ENCODE measurements around the gene JAKMIP3.

The JAKMIP3 gene

DNA sequence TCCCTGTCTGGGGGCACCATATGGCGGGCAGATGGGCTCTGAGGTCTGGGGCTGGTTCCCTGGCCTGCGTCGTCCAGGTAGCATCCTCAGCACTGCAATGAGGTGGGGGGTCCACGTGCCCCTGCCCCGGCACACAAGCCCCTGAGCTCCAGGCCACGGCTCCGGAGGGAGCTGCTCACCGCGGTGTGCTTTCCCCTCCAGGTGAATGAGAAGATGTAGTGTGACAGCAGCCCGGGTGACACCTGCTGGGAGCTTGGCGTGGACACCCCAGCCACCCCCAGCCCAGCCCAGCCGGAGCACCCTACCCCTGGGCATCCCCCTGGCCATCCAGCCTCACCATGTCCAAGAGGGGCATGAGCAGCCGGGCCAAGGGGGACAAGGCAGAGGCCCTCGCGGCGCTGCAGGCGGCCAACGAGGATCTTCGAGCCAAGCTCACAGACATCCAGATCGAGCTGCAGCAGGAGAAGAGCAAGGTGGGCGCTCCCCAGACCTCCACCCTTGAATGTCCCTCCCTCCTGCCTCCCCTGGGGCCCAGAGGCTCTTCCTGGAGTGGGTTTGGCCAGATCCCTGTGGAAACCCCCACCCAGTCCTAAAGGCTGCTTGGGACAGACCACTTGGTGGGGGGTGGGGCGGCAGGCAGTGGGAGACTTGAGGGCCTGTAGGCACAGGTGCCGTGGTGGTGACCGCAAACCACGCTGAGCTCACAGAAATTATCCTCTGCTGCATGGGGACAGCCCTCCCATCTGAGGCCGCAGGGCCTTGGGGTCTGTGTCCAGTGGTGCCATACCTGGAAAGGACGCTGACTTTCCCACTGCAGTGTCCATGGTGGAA, 38.9 kb downstream of the JAKMIP3 start:
- DNase-seq (ENCODE audit: low read depth): no peak
- H3K4me3 ChIP-seq (ENCODE audit: control insufficient read depth, low read depth, low read length): no peak overlapping the region
- TF ChIP-seq, protein P1, sequence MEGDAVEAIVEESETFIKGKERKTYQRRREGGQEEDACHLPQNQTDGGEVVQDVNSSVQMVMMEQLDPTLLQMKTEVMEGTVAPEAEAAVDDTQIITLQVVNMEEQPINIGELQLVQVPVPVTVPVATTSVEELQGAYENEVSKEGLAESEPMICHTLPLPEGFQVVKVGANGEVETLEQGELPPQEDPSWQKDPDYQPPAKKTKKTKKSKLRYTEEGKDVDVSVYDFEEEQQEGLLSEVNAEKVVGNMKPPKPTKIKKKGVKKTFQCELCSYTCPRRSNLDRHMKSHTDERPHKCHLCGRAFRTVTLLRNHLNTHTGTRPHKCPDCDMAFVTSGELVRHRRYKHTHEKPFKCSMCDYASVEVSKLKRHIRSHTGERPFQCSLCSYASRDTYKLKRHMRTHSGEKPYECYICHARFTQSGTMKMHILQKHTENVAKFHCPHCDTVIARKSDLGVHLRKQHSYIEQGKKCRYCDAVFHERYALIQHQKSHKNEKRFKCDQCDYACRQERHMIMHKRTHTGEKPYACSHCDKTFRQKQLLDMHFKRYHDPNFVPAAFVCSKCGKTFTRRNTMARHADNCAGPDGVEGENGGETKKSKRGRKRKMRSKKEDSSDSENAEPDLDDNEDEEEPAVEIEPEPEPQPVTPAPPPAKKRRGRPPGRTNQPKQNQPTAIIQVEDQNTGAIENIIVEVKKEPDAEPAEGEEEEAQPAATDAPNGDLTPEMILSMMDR (IDR thresholded peaks at IDR 0.05; ENCODE audit: control insufficient read depth, insufficient read depth, low read depth, low read length, missing control alignments): no peak

DNA sequence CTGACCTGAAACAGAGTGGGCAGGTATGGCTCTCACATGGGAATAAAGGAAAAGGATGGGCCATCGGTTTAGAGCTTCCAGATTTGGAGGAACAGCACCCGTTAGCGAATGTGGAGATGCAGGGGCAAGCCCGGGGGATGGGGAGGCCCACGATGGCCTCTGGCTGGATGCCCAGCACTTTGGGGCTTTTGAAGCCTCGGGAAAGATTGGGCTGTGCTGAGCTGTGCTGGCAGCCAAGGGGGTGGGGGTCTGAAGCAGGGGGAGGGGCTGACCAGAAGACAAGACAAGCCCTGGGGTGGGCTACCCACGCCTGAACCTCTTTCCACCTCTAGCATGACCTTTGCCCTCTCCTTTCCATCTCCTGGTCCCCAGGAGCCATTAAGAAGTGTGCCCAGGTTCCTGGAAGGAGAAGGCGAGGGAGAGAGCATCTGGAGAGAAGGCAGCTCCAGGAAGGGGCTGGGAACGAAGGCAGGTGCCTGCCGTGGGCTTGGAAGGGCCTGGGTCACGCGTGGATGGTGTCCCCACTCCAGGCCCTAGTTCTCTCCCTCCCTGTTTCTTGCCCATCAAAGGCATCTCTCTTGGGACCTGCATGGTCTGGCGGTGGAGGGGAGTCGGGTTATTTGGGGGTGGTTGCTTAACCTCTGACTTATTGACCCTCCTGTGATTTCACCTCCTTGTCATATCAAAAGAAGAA, 39.7 kb downstream of the JAKMIP3 start:
- no peak overlapping the region for H3K4me3 ChIP-seq (ENCODE audit: control insufficient read depth, low read depth, low read length)
- DNase-seq (ENCODE audit: low read depth): no peak
- TF ChIP-seq, protein P1 (IDR thresholded peaks at IDR 0.05; ENCODE audit: control insufficient read depth, insufficient read depth, low read depth, low read length, missing control alignments): no peak

DNA sequence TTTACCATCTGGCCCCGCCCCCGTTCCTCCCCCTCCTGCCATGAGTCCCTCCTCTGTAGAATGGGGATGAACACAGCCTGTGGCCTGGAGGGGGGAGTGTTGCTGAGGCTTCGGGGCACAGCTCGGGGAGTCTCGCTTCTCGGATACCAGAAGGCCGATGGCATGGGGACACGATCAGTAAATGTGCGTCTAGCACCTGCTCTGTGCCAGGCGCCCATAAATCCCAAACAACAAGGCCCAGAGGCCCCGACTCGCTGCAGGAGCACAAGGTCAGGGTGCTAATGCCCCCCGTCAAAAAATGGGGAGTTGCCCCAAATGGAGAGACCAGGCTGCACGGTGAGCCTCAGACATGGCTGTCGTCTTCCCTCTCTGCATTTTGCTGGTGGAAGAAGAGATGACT, 40.7 kb downstream of the JAKMIP3 start:
- TF ChIP-seq, protein P1 (IDR thresholded peaks at IDR 0.05; ENCODE audit: control insufficient read depth, insufficient read depth, low read depth, low read length, missing control alignments): no peak
- no peak overlapping the region for H3K4me3 ChIP-seq (ENCODE audit: control insufficient read depth, low read depth, low read length)
- DNase-seq (ENCODE audit: low read depth): no peak

DNA sequence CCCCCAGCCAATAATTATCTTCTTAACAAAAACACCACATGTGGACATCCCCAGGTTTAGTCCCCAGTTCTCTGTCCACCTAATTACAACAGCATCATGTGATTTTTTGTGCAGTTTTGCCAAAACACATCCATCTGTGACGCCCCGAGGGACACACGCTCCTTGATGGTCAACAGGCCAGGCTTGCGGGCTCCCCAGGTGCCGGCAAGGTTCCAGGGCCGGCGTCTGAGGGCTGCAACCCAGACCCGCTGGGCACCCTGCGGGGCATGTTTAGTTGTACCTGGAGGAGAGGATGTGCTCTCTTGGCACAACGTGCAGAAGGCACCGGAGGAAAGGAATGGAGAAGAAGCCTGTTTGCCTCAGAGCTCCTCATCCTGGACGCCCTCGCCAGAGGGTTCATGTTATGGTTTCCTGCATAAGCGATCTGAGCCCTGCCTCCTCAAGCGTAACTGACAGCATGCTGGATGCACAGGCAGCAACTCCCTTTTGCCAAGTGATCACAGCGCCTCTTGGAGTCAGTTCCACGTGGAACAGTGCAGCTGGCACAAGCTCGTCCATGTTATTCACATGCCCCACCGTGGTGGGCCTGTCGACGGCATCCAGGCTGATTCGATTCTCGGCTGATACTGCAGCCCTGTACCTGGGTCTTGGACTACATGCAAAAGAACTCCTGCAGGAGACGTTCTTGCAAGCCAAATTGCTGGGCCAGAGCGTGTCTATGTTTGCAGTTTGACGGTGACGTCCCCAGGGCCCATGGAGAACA, 41.6 kb downstream of the JAKMIP3 start:
- TF ChIP-seq, protein P1 (IDR thresholded peaks at IDR 0.05; ENCODE audit: control insufficient read depth, insufficient read depth, low read depth, low read length, missing control alignments): no peak
- H3K4me3 ChIP-seq (ENCODE audit: control insufficient read depth, low read depth, low read length): no peak overlapping the region
- no peak for DNase-seq (ENCODE audit: low read depth)

DNA sequence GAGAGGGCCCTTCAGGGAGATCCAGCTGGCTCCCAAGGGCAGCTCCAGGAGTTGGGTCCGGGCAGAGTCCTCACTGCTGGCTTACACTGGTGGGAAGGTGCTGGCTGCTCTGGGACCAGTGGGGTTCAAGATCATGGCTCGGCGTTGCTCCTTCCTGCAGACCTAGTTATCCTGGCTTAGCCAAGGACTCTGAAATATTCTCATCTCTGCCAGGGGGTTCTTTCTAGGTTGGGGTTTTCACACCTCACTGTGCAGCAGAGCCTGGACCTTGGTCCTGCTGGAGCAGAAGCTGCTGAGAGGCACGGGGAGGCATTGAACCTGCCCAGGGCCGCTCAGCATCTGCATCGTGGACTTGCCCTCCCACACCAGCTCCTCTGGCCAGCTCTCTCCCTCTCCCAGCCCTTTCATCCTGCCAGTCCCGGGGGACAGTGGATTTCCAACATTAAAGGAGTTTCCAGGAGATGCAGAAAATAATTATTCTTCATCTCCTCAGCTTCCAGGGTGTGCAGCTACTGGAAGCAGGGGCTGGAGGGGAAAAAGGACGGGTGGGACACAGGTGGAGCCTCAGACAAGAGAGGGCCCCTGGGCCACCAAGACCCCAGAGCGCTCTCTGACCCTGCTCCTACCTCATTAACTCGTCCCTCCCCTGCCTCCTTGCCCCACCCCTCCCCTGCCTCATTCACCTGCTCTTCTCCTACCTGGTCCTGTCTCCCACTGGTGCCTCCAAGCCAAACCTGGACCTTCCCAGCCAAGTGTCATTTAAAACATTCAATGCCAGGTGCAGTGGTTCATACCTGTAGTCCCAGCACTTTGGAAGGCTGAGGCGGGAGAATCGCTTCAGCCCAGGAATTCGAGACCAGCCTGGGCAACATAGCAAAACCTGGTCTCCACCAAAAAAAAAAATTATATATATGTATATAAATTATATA, 42.5 kb downstream of the JAKMIP3 start:
- no peak for DNase-seq (ENCODE audit: low read depth)

More for the DNA sequence above, 42.5 kb downstream of the JAKMIP3 start:
- TF ChIP-seq, protein P1 (IDR thresholded peaks at IDR 0.05; ENCODE audit: control insufficient read depth, insufficient read depth, low read depth, low read length, missing control alignments): no peak
- no peak overlapping the region for H3K4me3 ChIP-seq (ENCODE audit: control insufficient read depth, low read depth, low read length)
